Measurements from ENCODE around the gene MTMR10.

- TF ChIP-seq CTCF (conservative IDR thresholded peaks at IDR 0.05) (no peak), ZFX (IDR thresholded peaks at IDR 0.05) (no peak)
Measured at GRCh38 chr15:30921781-30922479, 69.5 kb downstream of the MTMR10 start.
